Gastrocnemius medialis (tissue), 4 donors: Measurements from ENCODE around the gene SLC25A36. TPM values are rescaled to one million over a fixed set of nuclear protein-coding genes. Genes with fewer than 3 reads are reported as not detected.
A peak's percentile ranks its signal among the peaks of the same experiment; 100 is the strongest.

ENCODE experiments used
- ATAC-seq, 2 donors: fragments of 150-250 bp; one replicate each; pipeline ENCODE4 v1.9.1; 2016
- DNase-seq, 2 donors: peaks; one replicate each; pipeline ENCODE4 v3.0.0-alpha.2; 2019
- H3K27ac ChIP-seq, 4 donors: fragments of 200-600 bp; sonication (generic); 1 replicate in 1 of 4; 2 replicates in 3 of 4; pipeline ENCODE4 v1.5.1; 2016 to 2018; ENCODE audit warnings: mild to moderate bottlenecking in 2 of 4, moderate library complexity in 1 of 4
- H3K27me3 ChIP-seq, 3 donors: fragments of 200-600 bp; sonication (generic) in 2 of 3; 1 replicate in 1 of 3; 2 replicates in 2 of 3; pipeline versions ENCODE4 v1.5.1 to v1.6.0; 2016 to 2019; ENCODE audit warnings: mild to moderate bottlenecking in 1 of 3, moderate library complexity in 1 of 3
- H3K36me3 ChIP-seq, 2 donors: fragments of 200-600 bp; sonication (generic) in 1 of 2; one replicate each; pipeline ENCODE4 v1.5.1; 2017 to 2018
- H3K4me1 ChIP-seq, 2 donors: fragments of 200-600 bp; sonication (generic) in 1 of 2; one replicate each; pipeline ENCODE4 v1.5.1; 2016 to 2017; ENCODE audit warnings: mild to moderate bottlenecking in 2 of 2
- H3K4me3 ChIP-seq, 4 donors: fragments of 200-600 bp; sonication (generic) in 3 of 4; 1 replicate in 1 of 4; 2 replicates in 3 of 4; pipeline ENCODE4 v1.5.1; 2016 to 2019; ENCODE audit warnings: mild to moderate bottlenecking in 2 of 4
- H3K9me3 ChIP-seq, 3 donors: fragments of 200-600 bp; sonication (generic) in 2 of 3; 1 replicate in 1 of 3; 2 replicates in 2 of 3; pipeline ENCODE4 v1.5.1; 2016 to 2019
- POLR2A ChIP-seq, 2 donors: fragments of 450-650 bp; IDR thresholded peaks; one replicate each; pipeline ENCODE4 v1.6.1; 2017; ENCODE audit warnings: antibody characterized with exemption in 2 of 2, mild to moderate bottlenecking in 2 of 2, moderate library complexity in 2 of 2
- in situ Hi-C, 4 donors: fragments of 200-750 bp; cut with MboI; loops; one replicate each; pipeline versions ENCODE4 v1.15.0 to v1.8.0; 2017; ENCODE audit warnings: low sequenced_read_pairs in 4 of 4
- intact Hi-C: fragments of 100-400 bp; cut with DNase I; formaldehyde crosslinking; loops from one replicate; pipeline ENCODE4 v1.15.1; 2023; ENCODE audit warnings: low total_unique reads
- total RNA-seq, 4 donors: library from RNA; depleted of rRNA; stranded (reverse); fragments of >200 nt; gene quantifications; one replicate each; pipeline versions ENCODE4 v1.1.0 to v1.2.3, GENCODE V29; 2016
- TF ChIP-seq, protein P1 (sequence below), 5 experiments: fragments of 450-650 bp in 3 of 5; fragments of 200-600 bp in 2 of 5; sonication (generic) in 2 of 5; IDR thresholded peaks in 4 of 5; conservative IDR thresholded peaks in 1 of 5; 1 replicate in 4 of 5; 2 replicates in 1 of 5; pipeline ENCODE4 v1.5.1; 2016 to 2019; ENCODE audit warnings: antibody characterized with exemption in 5 of 5, mild to moderate bottlenecking in 3 of 5, moderate library complexity in 3 of 5

The SLC25A36 gene
- total RNA-seq, 4 donors from 2014 or later: 17.3 to 74.7 (median 35.0) TPM

DNA sequence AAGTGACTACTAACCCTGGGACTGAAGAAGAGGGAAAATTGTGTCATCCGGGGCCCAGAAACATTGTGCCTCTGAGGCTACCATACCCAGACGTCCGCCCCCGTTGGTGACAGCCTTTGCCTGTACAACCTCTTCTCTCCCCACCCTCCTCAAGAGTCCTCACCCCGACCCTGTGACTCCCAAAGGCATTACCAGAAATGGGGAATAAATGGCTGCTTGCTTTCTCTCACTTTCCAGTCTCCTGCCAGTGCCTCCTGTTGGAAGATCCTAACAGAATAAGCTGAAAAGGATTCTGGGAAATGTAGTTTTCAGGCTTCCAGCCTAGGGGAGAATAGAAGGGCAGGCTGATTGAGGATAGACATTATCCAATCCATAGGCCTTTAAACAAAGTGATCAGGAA lies 30.8 kb upstream of the SLC25A36 start:
- Histone ChIP-seq H3K27me3 (no peaks in the 10 kb centered on the region), H3K36me3 (no peaks in the 10 kb centered on the region), H3K27ac (no peak overlapping the region), H3K4me3 (no peak overlapping the region), H3K9me3 (no peaks in the 10 kb centered on the region), H3K4me1 (peaks cover 7 to 8% of the 10 kb centered on the region in 2 donors)
- peak in 1 of 2 donors; percentile 36 for ATAC-seq
- TF ChIP-seq, protein P1, sequence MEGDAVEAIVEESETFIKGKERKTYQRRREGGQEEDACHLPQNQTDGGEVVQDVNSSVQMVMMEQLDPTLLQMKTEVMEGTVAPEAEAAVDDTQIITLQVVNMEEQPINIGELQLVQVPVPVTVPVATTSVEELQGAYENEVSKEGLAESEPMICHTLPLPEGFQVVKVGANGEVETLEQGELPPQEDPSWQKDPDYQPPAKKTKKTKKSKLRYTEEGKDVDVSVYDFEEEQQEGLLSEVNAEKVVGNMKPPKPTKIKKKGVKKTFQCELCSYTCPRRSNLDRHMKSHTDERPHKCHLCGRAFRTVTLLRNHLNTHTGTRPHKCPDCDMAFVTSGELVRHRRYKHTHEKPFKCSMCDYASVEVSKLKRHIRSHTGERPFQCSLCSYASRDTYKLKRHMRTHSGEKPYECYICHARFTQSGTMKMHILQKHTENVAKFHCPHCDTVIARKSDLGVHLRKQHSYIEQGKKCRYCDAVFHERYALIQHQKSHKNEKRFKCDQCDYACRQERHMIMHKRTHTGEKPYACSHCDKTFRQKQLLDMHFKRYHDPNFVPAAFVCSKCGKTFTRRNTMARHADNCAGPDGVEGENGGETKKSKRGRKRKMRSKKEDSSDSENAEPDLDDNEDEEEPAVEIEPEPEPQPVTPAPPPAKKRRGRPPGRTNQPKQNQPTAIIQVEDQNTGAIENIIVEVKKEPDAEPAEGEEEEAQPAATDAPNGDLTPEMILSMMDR (IDR thresholded peaks at IDR 0.05 in 4 of 5, conservative IDR thresholded peaks at IDR 0.05 in 1 of 5): no peak
- no peak for TF ChIP-seq POLR2A (IDR thresholded peaks at IDR 0.05)
- in situ Hi-C loops: no loop called here
- intact Hi-C loops: no loop called here
- DNase-seq: no peak

DNA sequence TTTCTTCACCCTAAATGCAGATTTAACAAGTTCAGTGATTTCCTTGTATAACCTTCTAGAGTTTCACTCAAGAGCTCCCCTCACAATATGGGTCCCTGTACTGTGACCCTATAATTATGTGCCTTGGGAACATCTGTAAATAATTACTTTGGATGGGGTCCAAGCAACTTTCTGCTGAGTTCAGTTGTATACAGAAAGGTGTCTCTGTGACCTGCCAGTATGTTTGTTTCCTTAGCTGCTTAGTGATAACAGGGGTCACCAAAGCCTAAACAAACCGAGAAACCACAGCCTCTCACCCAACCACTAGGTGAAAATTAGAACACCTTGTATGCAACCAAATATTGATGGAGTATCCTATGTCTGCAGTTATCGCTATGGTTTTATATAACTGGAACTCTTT lies 29.8 kb upstream of the SLC25A36 start:
- intact Hi-C loops (no loop called here), in situ Hi-C loops (no loop called here)
- peaks cover 7 to 9% of the 10 kb centered on the region in 2 donors for H3K4me1 ChIP-seq
- no peaks in the 10 kb centered on the region for H3K9me3 ChIP-seq
- H3K27me3 ChIP-seq: no peaks in the 10 kb centered on the region
- H3K36me3 ChIP-seq: no peaks in the 10 kb centered on the region
- no peak overlapping the region for H3K4me3 ChIP-seq
- no peak for TF ChIP-seq POLR2A (IDR thresholded peaks at IDR 0.05)
- H3K27ac ChIP-seq: no peak overlapping the region
- no peak for ATAC-seq
- no peak for DNase-seq

DNA sequence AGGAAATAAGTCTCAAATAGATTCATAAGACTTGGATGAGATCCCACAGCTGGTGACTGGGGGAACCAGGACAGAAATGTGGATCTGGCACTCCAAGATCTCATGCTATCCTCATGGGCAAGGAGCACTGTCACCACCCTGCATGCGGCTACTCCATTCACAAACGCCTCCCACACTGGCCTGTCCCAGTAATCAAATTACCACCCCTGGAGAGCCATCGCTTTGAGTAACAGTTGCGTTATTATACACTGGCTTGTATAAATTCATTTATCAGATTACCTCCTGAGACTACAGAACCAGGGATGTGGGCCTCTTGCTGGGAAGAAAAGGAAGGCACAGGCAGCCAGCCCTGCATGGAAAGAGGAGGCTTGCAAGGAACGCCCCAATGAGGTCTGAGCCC lies 27.9 kb upstream of the SLC25A36 start:
- TF ChIP-seq, protein P1 (IDR thresholded peaks at IDR 0.05 in 4 of 5, conservative IDR thresholded peaks at IDR 0.05 in 1 of 5): no peak
- no peak for TF ChIP-seq POLR2A (IDR thresholded peaks at IDR 0.05)
- in situ Hi-C loops (no loop called here), intact Hi-C loops (no loop called here)
- no peak overlapping the region for H3K27ac ChIP-seq
- no peak for ATAC-seq
- H3K27me3 ChIP-seq: no peaks in the 10 kb centered on the region
- H3K4me1 ChIP-seq: peaks cover 14 to 22% of the 10 kb centered on the region in 2 donors
- H3K4me3 ChIP-seq: no peak overlapping the region
- H3K36me3 ChIP-seq: no peaks in the 10 kb centered on the region
- H3K9me3 ChIP-seq: no peaks in the 10 kb centered on the region
- no peak for DNase-seq

DNA sequence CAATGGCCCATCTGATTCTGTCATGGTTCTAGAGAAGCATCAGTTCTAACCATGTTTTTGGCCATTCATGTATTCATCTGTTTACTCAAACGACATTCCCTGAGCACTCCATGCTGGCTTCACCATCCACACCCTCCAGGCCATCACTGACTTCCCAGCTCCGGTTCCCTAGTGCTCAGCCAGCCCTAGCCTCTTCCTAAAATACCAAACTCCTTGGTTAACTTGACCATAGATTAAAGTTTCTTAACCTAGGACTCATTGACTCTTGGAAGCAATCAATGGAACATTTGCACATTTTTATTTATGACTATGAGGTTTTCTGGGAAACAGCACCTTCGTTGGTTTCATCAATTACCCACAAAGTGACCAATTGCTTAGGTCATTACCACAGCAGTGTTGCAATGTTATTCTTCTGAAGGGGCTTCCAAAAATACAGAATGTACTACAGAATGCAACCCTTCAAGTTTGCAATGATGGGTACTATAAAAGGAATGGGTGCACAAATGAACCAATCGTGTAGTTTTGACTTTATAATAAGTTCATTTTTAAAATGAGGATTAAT lies 27.2 kb upstream of the SLC25A36 start:
- ATAC-seq (no peak), DNase-seq (no peak)
- intact Hi-C loops: no loop called here
- H3K36me3 ChIP-seq: no peaks in the 10 kb centered on the region
- H3K4me3 ChIP-seq: no peak overlapping the region
- TF ChIP-seq POLR2A (IDR thresholded peaks at IDR 0.05): no peak
- TF ChIP-seq, protein P1 (IDR thresholded peaks at IDR 0.05 in 4 of 5, conservative IDR thresholded peaks at IDR 0.05 in 1 of 5): no peak
- no peak overlapping the region for H3K27ac ChIP-seq
- in situ Hi-C loops: no loop called here
- peaks cover 14 to 22% of the 10 kb centered on the region in 2 donors for H3K4me1 ChIP-seq
- no peaks in the 10 kb centered on the region for H3K27me3 ChIP-seq
- H3K9me3 ChIP-seq: no peaks in the 10 kb centered on the region

DNA sequence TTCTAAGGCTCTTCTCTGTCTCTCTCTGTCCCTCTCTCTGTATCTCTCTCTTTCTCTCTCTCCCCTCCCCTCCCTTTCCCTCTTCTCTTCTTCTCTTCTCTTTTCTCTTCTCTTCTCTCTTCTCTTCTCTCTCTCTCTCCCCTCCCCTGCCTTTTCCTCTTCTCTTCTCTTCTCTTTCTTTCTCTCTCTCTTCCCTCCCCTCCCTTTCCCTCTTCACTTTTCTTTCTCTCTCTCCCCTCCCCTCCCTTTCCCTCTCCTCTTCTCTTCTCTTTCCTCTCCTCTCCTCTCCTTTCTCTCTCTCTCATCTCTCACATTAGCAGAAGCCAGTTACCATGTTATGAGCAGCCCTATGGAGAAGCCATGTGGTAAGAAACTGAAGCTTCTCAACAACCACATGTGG lies 25.0 kb upstream of the SLC25A36 start:
- Histone ChIP-seq H3K27me3 (no peaks in the 10 kb centered on the region), H3K36me3 (no peaks in the 10 kb centered on the region), H3K27ac (no peak overlapping the region), H3K9me3 (no peaks in the 10 kb centered on the region), H3K4me1 (peaks cover 14 to 22% of the 10 kb centered on the region in 2 donors), H3K4me3 (no peak overlapping the region)
- intact Hi-C loops: no loop called here
- in situ Hi-C loops: no loop called here
- DNase-seq (no peak), ATAC-seq (no peak)
- TF ChIP-seq POLR2A (IDR thresholded peaks at IDR 0.05): no peak
- TF ChIP-seq, protein P1 (IDR thresholded peaks at IDR 0.05 in 4 of 5, conservative IDR thresholded peaks at IDR 0.05 in 1 of 5): no peak
